ENCODE results near the gene SPATA45. TPM values are rescaled to one million over a fixed set of nuclear protein-coding genes. Genes with fewer than 3 reads are reported as not detected.
"Not testable (repeated sequence)": the region's sequence is repeated elsewhere in the genome, so short reads cannot be mapped to it uniquely, and the experiment has no call there.

The SPATA45 gene
- total and polyA plus RNA-seq, 2 experiments from 2014 or later: not detected

DNA sequence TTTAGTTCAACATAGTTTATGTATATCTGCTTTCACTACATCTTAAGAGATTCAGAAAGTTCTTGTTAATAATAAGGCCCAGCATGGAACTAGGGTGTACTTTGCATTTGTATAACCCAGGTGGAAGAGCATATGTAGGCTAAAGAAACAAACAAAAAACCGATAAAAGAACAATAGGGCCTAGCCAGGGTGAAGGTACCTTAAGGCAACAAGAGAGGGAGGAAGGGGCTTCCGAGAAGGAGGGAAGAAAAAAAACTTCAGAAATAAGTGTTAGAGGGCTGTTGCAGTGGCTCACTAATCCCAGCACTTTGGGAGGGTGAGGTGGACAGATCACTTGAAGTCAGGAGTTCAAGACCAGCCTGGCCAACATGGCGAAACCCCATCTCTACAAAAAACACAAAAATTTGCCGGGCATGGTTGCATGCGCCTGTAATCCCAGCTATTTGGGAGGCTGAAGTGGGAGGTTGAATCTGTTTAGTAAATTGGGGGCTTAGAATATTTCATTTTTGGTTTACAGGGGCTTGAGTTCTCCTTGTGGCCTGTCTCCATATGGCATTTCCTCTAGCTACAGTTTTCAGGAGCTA lies 4.7 kb upstream of the SPATA45 start:
- Histone ChIP-seq H3K4me1 (ENCODE audit: insufficient read depth) (no peaks in the 10 kb centered on the region), H3K27ac (no peak overlapping the region), H3K27me3 (replicated peaks; ENCODE audit: insufficient read depth) (no peaks in the 10 kb centered on the region), H3K36me3 (ENCODE audit: low read depth) (no peaks in the 10 kb centered on the region), H3F3A (ENCODE audit: insufficient read depth) (0 out of 2 replicates have a peak, but pooled peaks cover 5% of the 10 kb centered on the region), H2AFZ (no peak overlapping the region), H3K9ac (no peak overlapping the region), H3K9me2 (ENCODE audit: insufficient read depth) (no peaks in the 10 kb centered on the region), H3K4me3 (no peak overlapping the region), H3K79me2 (ENCODE audit: insufficient read depth) (peaks cover 5% of the 10 kb centered on the region; the same call in 1 of the 2 replicates), H4K20me1 (ENCODE audit: insufficient read depth) (no peaks in the 10 kb centered on the region), H3K9me3 (ENCODE audit: low read depth) (no peaks in the 10 kb centered on the region), H3K4me2 (ENCODE audit: unreplicated experiment) (no peak overlapping the region)
- in situ Hi-C loops (cut with MboI): no loop called here
- TF ChIP-seq EZH2phosphoT487 (IDR thresholded peaks at IDR 0.05; ENCODE audit: insufficient read depth, low read depth): no peak
- WGBS, 2 experiments (ENCODE audit: low coverage in 1 of 2, low lambda C conversion rate in 2 of 2, missing lambda C conversion rate in 2 of 2): 77 to 79% methylated on average over 5 of the region's 5 CpGs
- DNase-seq: no peak

DNA sequence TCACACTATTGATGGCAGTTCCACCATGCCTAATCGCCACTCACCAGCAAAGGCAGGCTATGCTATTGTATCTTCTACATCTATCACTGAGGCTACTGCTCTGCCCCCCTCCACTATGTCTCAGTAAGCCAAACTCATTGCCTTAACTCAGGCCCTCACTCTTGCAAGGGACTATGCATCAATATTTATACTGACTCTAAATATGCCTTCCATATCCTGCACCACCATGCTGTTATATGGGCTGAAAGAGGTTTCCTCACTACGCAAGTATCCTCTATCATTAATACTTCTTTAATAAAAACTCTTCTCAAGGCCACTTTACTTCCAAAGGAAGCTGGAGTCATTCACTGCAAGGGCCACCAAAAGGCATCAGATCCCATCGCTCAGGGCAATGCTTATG lies 2.9 kb downstream of the SPATA45 start:
- DNase-seq; H3K9me3 ChIP-seq (ENCODE audit: low read depth); H3K4me3 ChIP-seq; H3F3A ChIP-seq (ENCODE audit: insufficient read depth); H3K9ac ChIP-seq; H3K27me3 ChIP-seq (replicated peaks; ENCODE audit: insufficient read depth); H3K36me3 ChIP-seq (ENCODE audit: low read depth); H3K27ac ChIP-seq; H3K9me2 ChIP-seq (ENCODE audit: insufficient read depth); H2AFZ ChIP-seq; H3K4me2 ChIP-seq (ENCODE audit: unreplicated experiment); H3K79me2 ChIP-seq (ENCODE audit: insufficient read depth); H4K20me1 ChIP-seq (ENCODE audit: insufficient read depth); H3K4me1 ChIP-seq (ENCODE audit: insufficient read depth); in situ Hi-C loops (cut with MboI): not testable (repeated sequence)
- WGBS, 2 experiments (ENCODE audit: low coverage in 1 of 2, low lambda C conversion rate in 2 of 2, missing lambda C conversion rate in 2 of 2): 76% methylated on average over 3 of the region's 3 CpGs

- Histone ChIP-seq H3K9me3 (ENCODE audit: low read depth) (no peaks in the 10 kb centered on the region), H3K4me3 (no peak overlapping the region), H3F3A (ENCODE audit: insufficient read depth) (no peaks in the 10 kb centered on the region), H3K9me2 (ENCODE audit: insufficient read depth) (no peaks in the 10 kb centered on the region), H3K9ac (no peak overlapping the region), H3K4me2 (ENCODE audit: unreplicated experiment) (no peak overlapping the region), H2AFZ (no peak overlapping the region), H3K27me3 (replicated peaks; ENCODE audit: insufficient read depth) (no peaks in the 10 kb centered on the region), H3K27ac (no peak overlapping the region), H3K79me2 (ENCODE audit: insufficient read depth) (no peaks in the 10 kb centered on the region), H3K4me1 (ENCODE audit: insufficient read depth) (no peaks in the 10 kb centered on the region), H3K36me3 (ENCODE audit: low read depth) (no peaks in the 10 kb centered on the region), H4K20me1 (ENCODE audit: insufficient read depth) (no peaks in the 10 kb centered on the region)
- WGBS, 2 experiments (ENCODE audit: low coverage in 1 of 2, low lambda C conversion rate in 2 of 2, missing lambda C conversion rate in 2 of 2): 79 to 86% methylated on average over 2 to 5 of the region's 5 CpGs
- in situ Hi-C loops (cut with MboI): no loop called here
- DNase-seq: no peak
- TF ChIP-seq EZH2phosphoT487 (IDR thresholded peaks at IDR 0.05; ENCODE audit: insufficient read depth, low read depth) (no peak), EZH2 (IDR thresholded peaks at IDR 0.05; ENCODE audit: insufficient read depth, poor library complexity, severe bottlenecking) (no peak)
Observed at GRCh38 chr1:212838145-212838544, 9.3 kb downstream of the SPATA45 start.

DNA sequence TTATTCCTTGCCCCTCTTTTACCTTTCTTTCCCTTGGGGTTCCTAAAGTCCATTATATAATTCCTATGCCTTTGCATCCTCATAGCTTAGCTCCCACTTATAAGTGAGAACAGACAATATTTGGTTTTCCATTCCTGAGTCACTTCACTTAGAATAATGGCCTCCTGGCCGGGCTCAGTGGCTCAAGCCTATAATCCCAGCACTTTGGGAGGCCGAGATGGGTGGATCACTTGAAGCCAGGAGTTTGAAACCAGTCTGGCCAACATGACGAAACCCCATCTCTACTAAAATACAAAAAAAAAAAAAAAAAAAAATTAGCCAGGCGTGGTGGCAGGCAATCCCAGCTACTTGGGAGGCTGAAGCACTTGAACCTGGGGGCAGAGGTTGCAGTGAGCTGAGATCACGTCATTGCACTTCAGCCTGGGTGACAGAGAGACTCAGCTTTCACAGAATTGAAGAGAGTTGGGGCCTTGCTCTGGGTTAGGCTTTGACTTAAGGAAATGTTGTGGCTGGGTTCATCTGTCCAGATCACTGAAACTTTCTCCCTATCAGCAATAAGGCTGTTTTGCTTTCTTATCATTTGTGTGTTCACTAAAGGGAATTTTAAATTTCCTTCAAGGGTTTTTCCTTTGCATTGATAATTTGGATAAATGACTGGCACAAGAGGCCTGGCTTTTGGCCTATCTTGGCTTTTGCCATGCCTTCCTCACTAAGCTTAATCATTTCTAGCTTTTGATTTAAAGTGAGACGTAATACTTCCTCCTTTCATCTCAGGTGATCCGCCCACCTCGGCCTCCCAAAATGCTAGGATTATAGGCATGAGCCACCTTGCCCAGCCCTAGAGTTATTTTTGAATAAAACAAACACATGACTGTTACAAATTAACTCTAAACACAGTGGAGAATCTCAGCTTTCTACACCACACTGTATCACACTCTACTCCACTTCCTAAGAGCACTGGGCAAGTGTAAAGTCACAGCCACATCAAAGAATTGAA lies 13.9 kb downstream of the SPATA45 start:
- H3K4me1 ChIP-seq (ENCODE audit: insufficient read depth); H3K9me2 ChIP-seq (ENCODE audit: insufficient read depth); H3F3A ChIP-seq (ENCODE audit: insufficient read depth); H2AFZ ChIP-seq; H3K9ac ChIP-seq; H3K27me3 ChIP-seq (replicated peaks; ENCODE audit: insufficient read depth); H3K27ac ChIP-seq; in situ Hi-C loops (cut with MboI); H4K20me1 ChIP-seq (ENCODE audit: insufficient read depth); H3K4me2 ChIP-seq (ENCODE audit: unreplicated experiment); H3K9me3 ChIP-seq (ENCODE audit: low read depth); H3K4me3 ChIP-seq; DNase-seq; H3K79me2 ChIP-seq (ENCODE audit: insufficient read depth); H3K36me3 ChIP-seq (ENCODE audit: low read depth): not testable (repeated sequence)
- 88 to 90% methylated on average over 6 to 8 of the region's 8 CpGs for WGBS, 2 experiments (ENCODE audit: low coverage in 1 of 2, low lambda C conversion rate in 2 of 2, missing lambda C conversion rate in 2 of 2)

All from GM23248 (cell line).